Spinal cord (tissue), 10 donors: Measurements from ENCODE around the gene CPA4. TPM values are rescaled to one million over a fixed set of nuclear protein-coding genes. Genes with fewer than 3 reads are reported as not detected.
"Not testable (repeated sequence)": the region's sequence is repeated elsewhere in the genome, so short reads cannot be mapped to it uniquely, and the experiment has no call there.

ENCODE experiments used
- DNase-seq, 6 donors: peaks; one replicate each; pipeline versions ENCODE4 v3.0.0 to v3.0.0-alpha.2; 2013 to 2015; ENCODE audit warnings: low spot score in 6 of 6, low read depth in 4 of 6
- H3K27ac ChIP-seq: one replicate; pipeline ENCODE4 v1.5.1; 2013; ENCODE audit warnings: low read depth, low read length, control low read depth
- H3K27me3 ChIP-seq: one replicate; pipeline ENCODE4 v1.6.1; 2013; ENCODE audit warnings: low read length; ENCODE audit not compliant: control insufficient read depth, insufficient read depth
- H3K36me3 ChIP-seq: one replicate; pipeline ENCODE4 v1.6.1; 2013; ENCODE audit warnings: low read length; ENCODE audit not compliant: control insufficient read depth, insufficient read depth
- H3K4me1 ChIP-seq: one replicate; pipeline ENCODE4 v1.6.1; 2013; ENCODE audit warnings: low read length; ENCODE audit not compliant: control insufficient read depth, insufficient read depth
- H3K4me3 ChIP-seq: one replicate; pipeline ENCODE4 v1.5.1; 2013; ENCODE audit warnings: low read depth, low read length, control low read depth
- H3K9me3 ChIP-seq: one replicate; pipeline ENCODE4 v1.6.1; 2013; ENCODE audit warnings: low read length; ENCODE audit not compliant: control insufficient read depth, insufficient read depth
- WGBS: methylation state at CpG from one replicate; pipeline ENCODE4 v1.1.5; 2013; ENCODE audit warnings: missing lambda C conversion rate; ENCODE audit not compliant: insufficient coverage; 5-methylcytosine and 5-hydroxymethylcytosine counted together
- long read RNA-seq, 4 donors: transcript quantifications; one replicate each; lab custom pipeline, GENCODE V29; 2026
- polyA plus RNA-seq, 2 donors: library from polyadenylated mRNA; unstranded; fragments of 120-200 nt; gene quantifications; one replicate each; pipeline ENCODE4 v1.2.1, GENCODE V29; 2013; ENCODE audit not compliant: insufficient read length in 2 of 2
- total RNA-seq, 2 donors: library from RNA; depleted of rRNA in 1 of 2; stranded (reverse); fragments of 120-200 nt in 1 of 2; fragments of >200 nt in 1 of 2; gene quantifications; one replicate each; pipeline versions ENCODE4 v1.2.3 to v1.2.4, GENCODE V29; 2013 to 2014
- donor health status: healthy.

The CPA4 gene
- total RNA-seq (1 to 10 TPM; 1.5 to 2.1 TPM), polyA plus RNA-seq (1 to 10 TPM in 1 of 2 donors, under 1 TPM in 1; 0.84 to 1.6 TPM)
- long read RNA-seq, donor 1 = 0 reads
- long read RNA-seq, donor 2 = 0 reads
- long read RNA-seq, donor 3 = 0 reads
- long read RNA-seq, donor 4 = 0 reads

- 100% methylated on average over 1 of the region's 1 CpG for WGBS
- DNase-seq = no peak
Measured at GRCh38 chr7:130292682-130293257, at the start of gene CPA4. Gene CPA4 (plus strand): TSS chr7:130293161. CDS start chr7:130293181, 20 bp downstream.

GRCh38 chr7:130243486-130243885 is 49.5 kb upstream of the CPA4 start:
- not testable (repeated sequence) for H3K27ac ChIP-seq, H3K9me3 ChIP-seq, H3K4me1 ChIP-seq, DNase-seq, H3K36me3 ChIP-seq, H3K4me3 ChIP-seq, H3K27me3 ChIP-seq
- WGBS = no CpG with 5 or more reads among the region's 1 CpG

More at GRCh38 chr7:130292682-130293257, at the start of gene CPA4:
- Histone ChIP-seq H3K4me3 (no peak within 1 kb of the TSS), H3K36me3 (no peaks in the 10 kb centered on the region), H3K27ac (no peak within 1 kb of the TSS), H3K9me3 (no peaks in the 10 kb centered on the region), H3K27me3 (no peaks in the 10 kb centered on the region), H3K4me1 (peaks cover 11% of the 10 kb centered on the region)

GRCh38 chr7:130246491-130246890 is 46.5 kb upstream of the CPA4 start:
- not testable (repeated sequence) for H3K27me3 ChIP-seq, H3K36me3 ChIP-seq, H3K4me3 ChIP-seq, H3K9me3 ChIP-seq, H3K4me1 ChIP-seq, H3K27ac ChIP-seq, DNase-seq
- WGBS = no CpG with 5 or more reads among the region's 1 CpG

GRCh38 chr7:130248842-130249241 is 44.1 kb upstream of the CPA4 start:
- not testable (repeated sequence) for H3K4me1 ChIP-seq, H3K9me3 ChIP-seq, H3K4me3 ChIP-seq, H3K27ac ChIP-seq, DNase-seq, H3K36me3 ChIP-seq, H3K27me3 ChIP-seq
- 97% methylated on average over 4 of the region's 5 CpGs for WGBS

- not testable (repeated sequence) for H3K4me3 ChIP-seq, H3K9me3 ChIP-seq, H3K27ac ChIP-seq, DNase-seq, H3K27me3 ChIP-seq, H3K4me1 ChIP-seq, H3K36me3 ChIP-seq
- no CpG with 5 or more reads among the region's 3 CpGs for WGBS
Measured at GRCh38 chr7:130249626-130250025, 43.3 kb upstream of the CPA4 start.

- peaks cover 10% of the 10 kb centered on the region for H3K9me3 ChIP-seq
- no peak for DNase-seq
- H3K4me3 ChIP-seq = no peak overlapping the region
- no peaks in the 10 kb centered on the region for H3K4me1 ChIP-seq
- no peak overlapping the region for H3K27ac ChIP-seq
- WGBS = 76% methylated on average over 6 of the region's 6 CpGs
- no peaks in the 10 kb centered on the region for H3K27me3 ChIP-seq
- H3K36me3 ChIP-seq = no peaks in the 10 kb centered on the region
Measured at GRCh38 chr7:130254555-130254954, 38.4 kb upstream of the CPA4 start.

GRCh38 chr7:130256704-130257103 is 36.3 kb upstream of the CPA4 start:
- no peak for DNase-seq
- Histone ChIP-seq H3K4me3 (no peak overlapping the region), H3K9me3 (peaks cover 14% of the 10 kb centered on the region), H3K36me3 (no peaks in the 10 kb centered on the region), H3K27ac (no peak overlapping the region), H3K4me1 (no peaks in the 10 kb centered on the region), H3K27me3 (no peaks in the 10 kb centered on the region)
- 61% methylated on average over 2 of the region's 2 CpGs for WGBS

GRCh38 chr7:130258494-130259078 is 34.4 kb upstream of the CPA4 start:
- Histone ChIP-seq H3K4me1 (peaks cover 11% of the 10 kb centered on the region), H3K27ac (no peak overlapping the region), H3K27me3 (no peaks in the 10 kb centered on the region), H3K9me3 (peaks cover 14% of the 10 kb centered on the region), H3K4me3 (no peak overlapping the region), H3K36me3 (no peaks in the 10 kb centered on the region)
- DNase-seq = no peak
- WGBS = no CpG with 5 or more reads among the region's 1 CpG

- H3K27ac ChIP-seq = no peak overlapping the region
- DNase-seq = peak in 1 of 6 donors; percentile 52
- H3K27me3 ChIP-seq = no peaks in the 10 kb centered on the region
- peaks cover 11% of the 10 kb centered on the region for H3K4me1 ChIP-seq
- H3K36me3 ChIP-seq = no peaks in the 10 kb centered on the region
- H3K4me3 ChIP-seq = no peak overlapping the region
- peaks cover 12% of the 10 kb centered on the region for H3K9me3 ChIP-seq
- 52% methylated on average over 2 of the region's 2 CpGs for WGBS
Measured at GRCh38 chr7:130262448-130262847, 30.5 kb upstream of the CPA4 start.

GRCh38 chr7:130263130-130263529 is 29.8 kb upstream of the CPA4 start:
- Histone ChIP-seq H3K9me3 (peaks cover 7% of the 10 kb centered on the region), H3K27ac (no peak overlapping the region), H3K27me3 (no peaks in the 10 kb centered on the region), H3K4me3 (no peak overlapping the region), H3K4me1 (peaks cover 11% of the 10 kb centered on the region), H3K36me3 (no peaks in the 10 kb centered on the region)
- DNase-seq = peak in 1 of 6 donors; percentile 7
- 67% methylated on average over 1 of the region's 2 CpGs for WGBS
